HFF-Myc (cell line): ENCODE measurements around the gene PRMT7.

ENCODE experiments used
- DNase-seq: peaks from one replicate; pipeline ENCODE4 v3.0.0-alpha.2; 2011; ENCODE audit warnings: low read depth; ENCODE audit errors: extremely low read depth
- H3K4me3 ChIP-seq: replicated peaks from 2 replicates; pipeline ENCODE4 v1.5.1; 2011; ENCODE audit warnings: low read depth, mild to moderate bottlenecking, control low read depth, low read length
- TF ChIP-seq, protein P1 (sequence below): IDR thresholded peaks from 2 replicates; pipeline ENCODE4 v1.5.1; 2012; ENCODE audit warnings: mild to moderate bottlenecking, low read depth, low read length, control low read depth; ENCODE audit errors: missing control alignments

PRMT7 gene

DNA sequence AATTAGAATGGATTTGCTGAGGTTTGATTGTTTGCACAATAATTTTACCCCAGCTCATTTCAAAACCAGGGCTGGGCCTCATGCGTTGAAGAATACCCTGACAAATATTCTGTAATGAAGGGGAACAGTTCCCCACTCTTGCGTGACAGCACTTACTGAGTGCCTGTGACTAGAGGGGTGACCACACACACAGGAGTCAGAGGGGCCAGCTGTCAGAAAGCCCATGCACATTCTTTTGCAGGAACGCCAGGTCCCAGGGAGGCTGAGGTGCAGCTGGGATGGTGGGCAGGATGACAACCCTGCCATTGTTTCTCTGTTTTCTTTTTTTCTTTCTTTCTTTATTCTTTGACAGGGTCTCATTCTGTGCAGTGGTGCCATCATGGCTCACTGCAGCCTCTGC, 92.9 kb downstream of the PRMT7 start:
- no peak for DNase-seq
- TF ChIP-seq, protein P1, sequence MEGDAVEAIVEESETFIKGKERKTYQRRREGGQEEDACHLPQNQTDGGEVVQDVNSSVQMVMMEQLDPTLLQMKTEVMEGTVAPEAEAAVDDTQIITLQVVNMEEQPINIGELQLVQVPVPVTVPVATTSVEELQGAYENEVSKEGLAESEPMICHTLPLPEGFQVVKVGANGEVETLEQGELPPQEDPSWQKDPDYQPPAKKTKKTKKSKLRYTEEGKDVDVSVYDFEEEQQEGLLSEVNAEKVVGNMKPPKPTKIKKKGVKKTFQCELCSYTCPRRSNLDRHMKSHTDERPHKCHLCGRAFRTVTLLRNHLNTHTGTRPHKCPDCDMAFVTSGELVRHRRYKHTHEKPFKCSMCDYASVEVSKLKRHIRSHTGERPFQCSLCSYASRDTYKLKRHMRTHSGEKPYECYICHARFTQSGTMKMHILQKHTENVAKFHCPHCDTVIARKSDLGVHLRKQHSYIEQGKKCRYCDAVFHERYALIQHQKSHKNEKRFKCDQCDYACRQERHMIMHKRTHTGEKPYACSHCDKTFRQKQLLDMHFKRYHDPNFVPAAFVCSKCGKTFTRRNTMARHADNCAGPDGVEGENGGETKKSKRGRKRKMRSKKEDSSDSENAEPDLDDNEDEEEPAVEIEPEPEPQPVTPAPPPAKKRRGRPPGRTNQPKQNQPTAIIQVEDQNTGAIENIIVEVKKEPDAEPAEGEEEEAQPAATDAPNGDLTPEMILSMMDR = no peak
- H3K4me3 ChIP-seq = no peak overlapping the region

DNA sequence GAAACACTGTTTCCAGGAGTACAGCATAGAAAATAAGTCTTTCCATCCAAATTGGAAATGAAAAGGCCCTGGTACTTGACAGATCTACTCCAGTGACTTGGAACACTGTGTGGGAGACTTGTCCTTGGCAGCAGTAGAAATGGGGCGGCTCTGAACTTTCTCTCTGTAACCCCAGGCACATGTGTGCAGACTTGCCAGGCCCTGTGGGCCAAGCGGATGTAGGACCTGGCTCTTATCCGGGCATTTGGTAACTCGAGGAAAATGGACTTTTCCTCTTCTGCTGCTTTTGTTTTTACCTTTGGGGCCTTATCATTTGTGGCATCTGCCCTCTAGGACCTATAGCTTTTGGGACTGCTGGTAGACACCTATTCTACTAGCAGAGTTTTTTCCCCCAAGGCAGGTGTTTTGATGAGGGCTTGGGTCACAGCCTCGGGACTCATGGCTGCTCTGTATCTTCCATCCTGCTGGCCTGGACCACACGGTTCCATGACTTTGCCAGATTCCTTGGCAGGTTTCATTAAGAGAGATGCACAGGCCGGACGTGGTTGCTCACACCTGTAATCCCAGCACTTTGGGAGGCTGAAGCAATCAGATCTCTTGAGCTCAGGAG, 94.0 kb downstream of the PRMT7 start:
- TF ChIP-seq, protein P1 = no peak
- no peak for DNase-seq
- no peak overlapping the region for H3K4me3 ChIP-seq

DNA sequence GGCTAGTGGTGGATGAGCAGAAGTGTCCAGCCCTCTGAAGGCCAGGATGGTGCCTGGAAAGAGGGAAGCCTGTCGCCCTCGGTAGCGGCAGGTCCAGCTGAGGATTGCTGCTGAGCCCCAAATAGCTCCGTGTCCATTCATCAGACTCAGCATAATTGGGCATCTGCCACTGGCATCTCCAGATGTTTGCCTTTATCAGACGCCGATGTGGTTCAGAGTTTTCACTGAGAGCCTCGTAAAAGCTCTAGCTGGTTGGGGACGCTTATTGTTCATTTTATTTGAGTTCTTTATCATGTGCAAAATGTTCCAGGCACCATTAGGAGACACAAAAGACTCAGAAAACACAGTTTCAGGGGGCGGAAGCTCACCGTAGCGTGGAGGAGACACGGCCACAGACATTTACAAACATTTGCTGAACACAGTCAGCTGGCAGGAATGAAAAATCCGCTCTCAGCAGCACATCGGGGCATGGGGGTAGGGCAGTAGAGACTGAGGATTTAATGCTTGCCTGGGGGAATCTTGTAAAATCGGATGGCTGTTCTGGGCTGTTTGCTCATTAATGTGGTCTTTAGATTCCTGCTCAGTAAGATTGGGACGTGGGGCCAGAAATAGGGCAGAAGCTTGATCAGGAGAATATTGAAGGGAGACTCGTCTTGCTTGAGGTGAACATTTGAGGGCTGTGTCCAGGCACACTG, 95.8 kb downstream of the PRMT7 start:
- H3K4me3 ChIP-seq = no peak overlapping the region
- DNase-seq = no peak

More for the DNA sequence above, 95.8 kb downstream of the PRMT7 start:
- TF ChIP-seq, protein P1 = no peak
